ENCODE results near the gene TSPAN14. TPM values are rescaled to one million over a fixed set of nuclear protein-coding genes. Genes with fewer than 3 reads are reported as not detected.
A peak's percentile ranks its signal among the peaks of the same experiment; 100 is the strongest.

Gene TSPAN14
- polyA plus RNA-seq, 1 donor from 2014 or later, result 45.0 TPM

DNA sequence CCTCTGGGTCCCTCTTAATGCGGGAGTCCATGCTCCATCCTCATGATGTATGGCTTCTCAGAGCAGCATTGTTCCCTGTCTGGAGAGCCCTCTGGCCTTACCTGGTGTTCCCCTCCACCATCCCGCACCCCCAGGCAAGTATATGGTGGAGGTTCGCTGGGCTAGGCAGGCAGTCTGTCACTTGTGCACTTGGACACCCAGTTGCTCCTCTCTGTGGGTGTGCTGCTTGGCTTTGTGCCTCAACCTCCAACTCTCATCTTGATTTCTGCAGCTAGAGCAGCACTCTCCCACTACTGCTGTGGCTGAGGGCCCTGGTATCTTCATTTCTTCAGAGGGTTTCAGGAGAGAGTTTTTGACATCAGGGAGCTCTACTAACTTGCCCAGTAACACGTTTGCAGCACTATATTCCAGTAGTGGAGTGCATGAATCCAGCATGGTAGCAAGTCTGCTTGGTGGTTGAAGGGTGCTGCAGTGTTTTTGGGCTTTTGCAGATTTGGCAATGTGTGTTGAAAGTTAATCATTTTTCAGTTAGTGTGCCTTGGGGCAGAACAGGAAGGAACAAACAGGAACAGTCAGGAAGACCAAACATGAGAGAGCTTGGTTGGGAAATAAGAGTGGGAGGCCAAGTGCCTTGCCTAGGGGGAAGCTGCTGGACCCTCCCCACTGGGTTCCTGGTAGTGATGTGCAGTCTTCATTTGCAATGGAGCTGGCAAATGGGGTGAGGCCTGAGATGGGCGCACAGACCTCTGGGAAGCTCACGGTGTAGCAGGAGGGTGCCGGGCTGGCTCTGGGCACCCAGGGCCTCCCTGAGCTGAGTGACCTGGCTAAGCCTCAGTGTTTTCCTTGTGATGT, 37.4 kb downstream of the TSPAN14 start:
- Mint-ChIP-seq H3K4me1 (peaks cover 15 to 29% (median 27%) of the 10 kb centered on the region in 3 donors), H3K27ac (peak overlapping the region in 1 of 3 donors; percentile 11), H3K9me3 (peaks cover 0 to 3% (median under 1%) of the 10 kb centered on the region in 3 donors), H3K36me3 (peaks cover 21% of the 10 kb centered on the region), H3K27me3 (no peaks in the 10 kb centered on the region), H3K4me3 (peak overlapping the region in 1 of 4 donors; percentile 13)

DNA sequence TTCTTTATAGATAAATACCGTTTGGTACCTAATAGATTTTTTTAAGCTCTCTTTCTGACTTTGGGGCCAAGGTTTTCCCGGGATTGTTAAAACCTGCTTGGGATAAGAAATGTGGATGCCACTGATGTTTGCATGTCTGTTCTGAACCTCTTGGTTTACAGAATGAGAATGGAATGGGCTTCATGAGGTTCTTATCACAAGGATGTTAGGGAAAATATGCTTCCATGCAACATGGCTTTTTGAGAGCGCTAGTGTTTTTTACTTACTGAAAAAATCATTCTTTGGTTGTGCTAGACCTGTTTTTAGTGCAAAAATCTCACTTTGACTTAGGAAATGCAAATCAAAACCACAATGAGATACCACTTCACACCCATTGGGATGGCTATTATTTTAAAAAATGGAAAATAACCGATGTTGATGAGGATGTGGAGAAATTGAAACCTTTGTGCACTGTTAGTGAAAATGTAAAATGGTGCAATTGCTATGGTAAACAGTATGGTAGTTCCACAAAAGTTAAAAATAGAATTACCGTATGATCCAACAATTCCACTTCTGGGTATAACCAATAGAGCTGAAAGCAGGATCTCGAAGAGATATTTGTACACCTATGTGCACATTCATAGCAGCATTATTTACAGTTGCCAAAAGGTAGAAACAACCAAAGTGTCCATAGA, 38.9 kb downstream of the TSPAN14 start:
- Mint-ChIP-seq H3K27ac (peak overlapping the region in 2 of 3 donors; percentile 2 to 64), H3K4me1 (peaks cover 19 to 33% (median 27%) of the 10 kb centered on the region in 3 donors), H3K9me3 (peaks cover 0 to 4% (median 3%) of the 10 kb centered on the region in 3 donors), H3K27me3 (no peaks in the 10 kb centered on the region), H3K4me3 (peak overlapping the region in 1 of 4 donors; percentile 72), H3K36me3 (peaks cover 26% of the 10 kb centered on the region)

DNA sequence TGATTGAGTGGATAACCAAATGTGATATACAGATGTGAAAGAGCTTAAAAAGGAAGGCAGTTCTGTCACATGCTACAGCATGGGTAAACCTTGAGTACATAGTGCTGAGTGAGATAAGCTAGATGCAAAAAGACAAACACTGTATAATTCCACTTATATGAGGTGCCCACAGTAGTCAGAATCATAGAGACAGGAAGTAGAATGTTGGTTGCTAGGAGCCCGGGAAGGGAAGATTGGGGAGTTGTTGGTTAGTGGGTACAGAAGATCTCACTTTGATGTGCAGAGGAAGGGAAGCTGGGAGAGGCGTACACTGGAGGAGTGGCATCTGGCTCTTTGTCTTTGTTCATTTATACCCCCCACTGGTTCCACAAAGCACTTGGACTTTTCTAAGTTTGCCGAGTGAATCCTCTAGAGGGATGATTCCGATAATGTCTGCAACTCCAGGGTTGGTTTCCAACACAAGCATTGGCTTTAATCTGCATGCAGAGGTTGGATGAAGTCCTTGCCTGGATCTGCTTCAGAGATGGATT, 39.5 kb downstream of the TSPAN14 start:
- Mint-ChIP-seq H3K36me3 (peaks cover 26% of the 10 kb centered on the region), H3K27ac (peak overlapping the region in 1 of 3 donors; percentile 2), H3K9me3 (peaks cover 0 to 4% (median 3%) of the 10 kb centered on the region in 3 donors), H3K4me1 (peaks cover 19 to 33% (median 27%) of the 10 kb centered on the region in 3 donors), H3K4me3 (peak overlapping the region in 2 of 4 donors; percentile 5 to 38), H3K27me3 (no peaks in the 10 kb centered on the region)

DNA sequence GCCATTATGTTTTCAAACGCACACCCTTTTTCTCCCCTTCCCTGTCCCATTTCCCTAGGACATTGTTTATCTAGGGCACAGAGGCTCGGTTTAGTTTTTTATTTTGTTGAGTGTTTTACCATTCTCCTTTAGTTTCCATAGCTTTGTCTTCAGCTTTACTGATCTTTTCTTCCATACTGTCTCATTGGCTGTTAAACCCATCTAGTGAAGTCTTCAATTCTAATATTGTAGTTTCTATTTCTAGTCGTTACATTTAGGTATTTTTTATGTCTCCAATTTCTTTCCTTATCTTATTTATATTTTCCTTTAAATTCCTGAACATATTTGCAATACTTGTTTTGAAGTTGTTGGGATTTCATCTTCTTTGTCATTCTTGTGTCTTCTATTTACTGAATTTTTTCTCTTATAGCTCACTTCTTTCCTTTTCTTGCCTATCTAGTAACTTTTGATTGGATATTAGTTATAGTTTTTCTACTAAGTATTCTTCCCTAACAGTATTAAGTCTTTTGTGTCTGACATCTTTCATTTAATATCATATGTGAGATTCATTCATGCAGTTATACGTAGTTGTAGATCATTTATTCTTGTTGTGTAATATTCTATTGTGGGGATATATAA, 42.6 kb downstream of the TSPAN14 start:
- peaks cover 24% of the 10 kb centered on the region for H3K36me3 Mint-ChIP-seq
- no peaks in the 10 kb centered on the region for H3K27me3 Mint-ChIP-seq
- peaks cover 33 to 39% (median 37%) of the 10 kb centered on the region in 3 donors for H3K4me1 Mint-ChIP-seq
- peak overlapping the region in 1 of 3 donors; percentile 49 for H3K27ac Mint-ChIP-seq
- H3K4me3 Mint-ChIP-seq, result peak overlapping the region in 1 of 4 donors; percentile 68
- H3K9me3 Mint-ChIP-seq, result peaks cover 0 to 4% (median 3%) of the 10 kb centered on the region in 3 donors

DNA sequence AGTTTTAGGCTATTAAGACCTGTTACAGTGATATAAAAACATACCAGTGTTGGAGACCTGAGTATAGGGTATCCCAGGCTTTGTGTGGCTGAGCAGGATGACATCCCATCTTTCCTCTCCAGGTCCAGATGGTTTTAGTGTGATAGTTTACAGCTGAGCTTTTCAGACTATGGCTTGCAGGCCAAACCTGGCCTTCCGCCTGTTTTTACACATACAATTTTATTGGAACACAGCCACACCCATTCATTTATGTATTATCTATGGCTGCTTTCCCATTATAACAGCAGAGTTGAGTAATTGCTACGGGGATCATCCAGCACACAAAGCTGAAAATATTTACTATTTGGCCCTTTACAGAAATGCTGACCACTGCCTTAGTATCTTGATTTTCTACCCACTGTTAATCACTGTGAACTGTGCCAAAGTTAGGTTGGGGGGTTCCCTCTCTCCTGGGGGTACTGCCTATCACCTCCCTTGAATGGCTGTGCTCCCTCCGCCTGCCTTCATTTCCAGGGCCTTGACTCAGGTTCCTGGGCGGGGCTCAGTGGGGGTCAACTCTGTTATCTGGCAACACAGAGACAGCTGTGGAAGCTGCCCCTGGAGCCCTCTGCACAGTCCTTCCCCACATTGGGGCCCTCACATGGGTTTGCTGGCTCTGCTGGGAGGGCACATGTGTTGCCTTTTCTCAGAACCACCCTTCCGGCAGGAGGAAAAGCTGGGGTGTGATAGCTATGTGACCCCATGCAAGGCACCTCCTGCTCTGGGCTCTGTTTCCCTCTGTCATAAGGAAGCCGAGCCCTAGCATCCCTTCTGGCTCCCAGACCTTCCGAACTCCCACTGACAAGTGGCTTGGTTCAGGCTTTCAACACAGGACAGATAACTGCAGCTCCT, 43.3 kb downstream of the TSPAN14 start:
- Mint-ChIP-seq H3K27me3 (no peaks in the 10 kb centered on the region), H3K9me3 (peaks cover 0 to 4% (median 3%) of the 10 kb centered on the region in 3 donors), H3K4me1 (peaks cover 38 to 43% (median 38%) of the 10 kb centered on the region in 3 donors), H3K27ac (peak overlapping the region in 1 of 3 donors; percentile 49), H3K36me3 (peaks cover 20% of the 10 kb centered on the region), H3K4me3 (no peak overlapping the region)

DNA sequence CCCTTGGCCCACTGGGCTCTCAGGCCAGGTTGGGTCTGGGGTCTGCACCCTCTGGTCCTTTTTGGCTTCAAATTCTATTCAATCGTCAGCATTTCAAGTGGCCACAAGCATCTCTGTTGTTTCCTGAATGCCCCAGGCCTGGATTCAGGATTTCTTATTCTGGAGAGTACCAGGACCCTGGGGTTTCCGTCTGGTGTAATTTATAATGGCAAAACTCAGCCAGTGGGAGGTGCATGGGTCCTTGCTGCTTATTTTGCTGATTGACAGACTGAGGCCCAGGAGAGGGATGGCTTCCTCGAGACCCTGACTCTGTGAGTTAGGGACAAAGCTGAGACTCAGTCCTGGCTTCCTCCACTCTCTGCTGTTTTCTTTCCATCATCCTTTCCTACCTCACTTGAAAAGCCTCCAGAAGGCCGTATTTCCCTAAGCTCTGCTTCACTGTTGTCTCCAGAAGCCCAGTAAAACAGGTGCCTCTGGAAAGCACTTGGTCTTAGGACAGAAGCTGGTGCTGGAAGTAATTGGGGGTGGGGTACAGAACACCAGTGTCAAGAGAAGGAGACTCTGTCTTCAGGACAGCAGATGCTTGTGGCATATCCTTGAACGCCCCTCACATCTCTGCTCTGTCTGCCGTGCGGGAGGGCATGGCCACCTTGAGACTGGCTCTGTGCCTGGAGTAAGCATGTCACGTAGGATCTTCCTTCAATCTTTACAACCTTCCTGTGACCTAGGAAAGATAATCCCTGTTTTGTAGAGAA, 44.1 kb downstream of the TSPAN14 start:
- peaks cover 20% of the 10 kb centered on the region for H3K36me3 Mint-ChIP-seq
- peak overlapping the region in 1 of 3 donors; percentile 49 for H3K27ac Mint-ChIP-seq
- H3K4me1 Mint-ChIP-seq, result peaks cover 37 to 49% (median 41%) of the 10 kb centered on the region in 3 donors
- H3K4me3 Mint-ChIP-seq, result no peak overlapping the region
- peaks cover 0 to 4% (median 3%) of the 10 kb centered on the region in 3 donors for H3K9me3 Mint-ChIP-seq
- H3K27me3 Mint-ChIP-seq, result no peaks in the 10 kb centered on the region

DNA sequence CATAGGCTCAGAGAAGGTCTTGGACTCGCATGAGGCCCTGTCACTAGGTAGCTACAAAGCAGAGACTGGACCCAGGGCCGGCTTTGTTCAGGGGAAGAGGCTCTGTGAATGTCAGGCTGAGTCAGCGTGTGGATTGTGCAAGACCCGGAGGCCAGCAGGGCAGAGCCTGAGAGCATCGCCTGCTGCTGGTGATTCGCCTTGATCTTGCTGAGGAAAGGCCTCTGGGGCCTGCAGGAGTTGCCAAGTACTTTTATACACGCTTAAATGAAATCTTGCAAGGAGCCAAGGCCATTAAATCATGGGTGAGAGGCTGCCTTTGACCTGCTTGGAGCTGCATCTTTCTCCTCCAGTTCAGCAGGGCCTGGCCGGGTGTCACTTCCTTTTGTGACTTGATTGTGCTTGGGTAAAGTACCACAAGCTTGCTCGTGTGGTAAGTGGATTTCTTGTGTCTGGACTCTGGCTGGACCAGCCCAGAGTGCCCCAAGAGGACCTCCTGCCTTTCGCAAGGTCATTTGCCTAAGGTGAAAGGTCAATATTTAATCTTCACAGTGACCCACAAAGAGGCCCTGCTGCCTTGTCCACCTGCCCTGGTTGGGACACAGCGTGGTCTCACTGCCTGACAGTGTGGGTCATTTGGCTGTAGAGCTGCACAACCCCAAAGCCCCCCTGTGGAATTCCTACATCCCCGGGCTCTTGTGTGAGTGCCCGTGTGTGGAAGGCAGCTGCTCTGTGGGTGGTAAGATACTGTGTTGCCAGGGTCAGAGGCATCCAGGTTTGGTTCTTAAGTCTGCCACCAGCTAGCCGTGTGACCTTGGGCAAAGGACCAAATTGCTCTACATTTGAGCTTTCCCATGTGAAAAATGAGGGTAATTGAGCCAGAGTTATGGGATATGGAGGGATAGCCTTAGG, 45.0 kb downstream of the TSPAN14 start:
- H3K27ac Mint-ChIP-seq, result peak overlapping the region; percentile 49 to 90 (median 62)
- peaks cover 17% of the 10 kb centered on the region for H3K36me3 Mint-ChIP-seq
- peaks cover 36 to 50% (median 44%) of the 10 kb centered on the region in 3 donors for H3K4me1 Mint-ChIP-seq
- peak overlapping the region in 2 of 4 donors; percentile 31 to 92 for H3K4me3 Mint-ChIP-seq
- H3K9me3 Mint-ChIP-seq, result peaks cover 0 to 4% (median 3%) of the 10 kb centered on the region in 3 donors
- no peaks in the 10 kb centered on the region for H3K27me3 Mint-ChIP-seq

DNA sequence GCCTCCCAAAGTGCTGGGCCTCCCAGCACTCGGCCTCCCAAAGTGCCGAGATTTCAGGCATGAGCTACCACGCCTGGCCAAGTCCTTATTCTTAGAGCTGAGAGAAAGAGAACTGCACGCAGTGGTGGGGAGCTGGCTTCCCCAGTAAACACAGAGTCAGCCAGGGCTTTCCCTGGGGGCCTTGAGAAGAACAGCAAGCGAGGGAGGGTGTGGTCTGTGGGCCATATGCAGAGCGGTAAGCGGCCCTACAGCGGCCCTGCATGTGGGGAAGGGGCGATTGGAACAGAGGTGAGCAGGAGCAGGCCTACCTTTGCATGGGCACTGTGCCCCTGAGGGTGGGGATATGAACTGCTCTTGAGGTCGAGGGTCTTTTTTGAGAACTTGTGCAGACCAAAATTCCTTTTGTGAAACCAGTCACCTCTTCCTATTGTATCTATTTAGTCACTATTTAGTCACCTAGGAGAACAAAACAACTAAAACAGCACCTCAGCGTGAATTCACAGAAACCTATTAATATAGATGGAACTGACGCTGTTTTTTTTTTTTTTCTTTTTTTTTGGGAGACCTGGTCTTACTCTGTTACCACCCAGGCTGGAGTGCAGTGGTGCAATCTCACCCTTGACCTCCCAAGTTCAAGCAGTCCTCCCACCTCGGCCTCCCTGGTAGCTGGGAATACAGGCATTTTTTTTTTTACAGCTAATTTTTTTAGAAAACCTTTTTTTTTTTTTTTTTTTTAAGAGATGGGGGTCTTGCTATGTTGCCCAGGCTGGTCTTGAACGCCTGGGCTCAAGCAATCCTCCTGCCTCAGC, 46.7 kb downstream of the TSPAN14 start:
- Mint-ChIP-seq H3K27me3 (no peaks in the 10 kb centered on the region), H3K27ac (peak overlapping the region; percentile 49 to 92 (median 62)), H3K4me3 (peak overlapping the region; percentile 41 to 92 (median 57)), H3K36me3 (peaks cover 10% of the 10 kb centered on the region), H3K9me3 (peaks cover 0 to 4% (median 0%) of the 10 kb centered on the region in 3 donors), H3K4me1 (peaks cover 43 to 53% (median 48%) of the 10 kb centered on the region in 3 donors)

DNA sequence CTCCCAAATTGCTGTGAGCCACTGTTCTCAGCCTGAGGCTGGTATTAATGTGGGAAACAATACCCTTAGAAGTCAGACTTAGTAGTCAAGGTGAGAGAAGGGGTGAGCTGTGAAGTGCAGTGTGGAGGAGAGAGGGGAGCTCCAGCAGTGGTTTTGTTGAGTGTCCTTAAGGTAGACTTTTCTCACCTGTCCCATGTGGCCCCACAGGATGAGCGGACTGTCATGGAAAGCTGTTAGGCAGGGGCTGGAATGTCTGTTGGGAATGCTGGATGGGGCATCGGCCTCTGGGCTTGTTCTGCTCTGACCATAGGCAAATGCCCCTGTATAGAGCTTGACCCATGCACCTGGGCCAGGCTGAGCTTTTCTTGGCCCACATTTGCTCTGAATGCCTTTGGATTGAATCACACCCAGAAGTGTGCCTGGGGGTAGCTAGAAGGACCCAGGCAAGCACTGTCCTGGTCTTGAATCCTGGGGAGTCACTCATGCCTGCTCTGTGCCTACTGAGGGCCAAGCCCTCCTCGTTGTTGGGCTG, 47.3 kb downstream of the TSPAN14 start:
- H3K36me3 Mint-ChIP-seq, result peaks cover 5% of the 10 kb centered on the region
- no peaks in the 10 kb centered on the region for H3K27me3 Mint-ChIP-seq
- peak overlapping the region in 1 of 4 donors; percentile 77 for H3K4me3 Mint-ChIP-seq
- H3K27ac Mint-ChIP-seq, result peak overlapping the region; percentile 19 to 93 (median 79)
- H3K9me3 Mint-ChIP-seq, result peaks cover 0 to 4% (median 0%) of the 10 kb centered on the region in 3 donors
- H3K4me1 Mint-ChIP-seq, result peaks cover 43 to 53% (median 48%) of the 10 kb centered on the region in 3 donors

DNA sequence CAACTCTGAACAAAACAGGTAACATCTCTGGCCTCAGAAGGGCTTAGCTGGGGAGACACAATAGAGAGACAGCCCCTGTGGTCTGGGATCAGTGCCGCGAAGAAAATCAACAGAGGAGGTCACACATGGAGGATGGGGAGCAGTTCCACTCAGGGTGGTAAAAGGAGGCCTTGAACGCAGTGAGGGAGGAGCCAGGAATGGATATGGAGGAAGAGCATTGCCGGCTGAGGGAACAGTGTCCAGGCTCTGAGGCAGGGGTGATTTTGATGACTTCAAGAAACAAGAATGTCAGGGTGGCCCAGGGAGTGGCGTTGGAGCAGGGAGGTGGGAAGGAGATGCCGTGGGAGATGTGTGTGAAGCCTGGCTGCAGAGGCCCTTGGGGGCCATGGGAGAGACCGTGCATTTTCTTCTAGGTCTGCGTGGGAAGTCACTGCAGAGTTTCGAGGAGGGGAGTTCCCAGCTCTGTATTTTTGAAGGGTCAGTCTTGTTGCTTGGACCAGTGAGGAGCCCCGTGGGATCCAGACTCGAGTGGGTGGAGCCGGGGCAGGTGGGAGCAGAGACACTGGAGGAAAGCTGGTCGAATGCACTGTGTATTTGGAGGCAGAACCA, 47.9 kb downstream of the TSPAN14 start:
- Mint-ChIP-seq H3K4me1 (peaks cover 41 to 53% (median 44%) of the 10 kb centered on the region in 3 donors), H3K27ac (peak overlapping the region; percentile 19 to 93 (median 79)), H3K4me3 (peak overlapping the region in 1 of 4 donors; percentile 77), H3K9me3 (no peaks in the 10 kb centered on the region), H3K36me3 (no peaks in the 10 kb centered on the region), H3K27me3 (no peaks in the 10 kb centered on the region)

Measured in IgD-negative memory B cell (primary cell).